Panc1 (cell line): ENCODE data around the gene RPS15A. TPM values are rescaled to one million over a fixed set of nuclear protein-coding genes. Genes with fewer than 3 reads are reported as not detected.
A peak's percentile ranks its signal among the peaks of the same experiment; 100 is the strongest.
"Not testable (repeated sequence)": the region's sequence is repeated elsewhere in the genome, so short reads cannot be mapped to it uniquely, and the experiment has no call there.

ENCODE experiments used
- ATAC-seq: fragments of 200-7000 bp; cut with Tn5 transposase; 2 replicates; pipeline ENCODE4 v1.9.1; 2020; ENCODE audit warnings: mild to moderate bottlenecking, moderate library complexity
- BruUV-seq: library from RNA; stranded (reverse); fragments of 400-500 nt; replicated peaks from 2 replicates; lab custom pipeline; 2021; lab: Mats Ljungman, UMichigan
- CTCF ChIA-PET: fragments of 300-600 bp; sonication (Branson Sonifier 250); formaldehyde crosslinking; loops from one replicate; lab custom pipeline; 2022; ENCODE audit warnings: antibody characterized with exemption; lab: Charles Lee
- POLR2A ChIA-PET: fragments of 300-600 bp; sonication (Branson Sonifier 250); formaldehyde crosslinking; loops from one replicate; lab custom pipeline; 2022; ENCODE audit warnings: antibody characterized with exemption; lab: Charles Lee
- DNase-seq: peaks from one replicate; pipeline ENCODE4 v3.0.0-alpha.2; 2010; ENCODE audit warnings: low read depth, low spot score
- H3K27ac ChIP-seq: 2 replicates; pipeline ENCODE4 v1.5.1; 2011; ENCODE audit warnings: mild to moderate bottlenecking, low read length, inconsistent platforms
- H3K27me3 ChIP-seq: fragments of 200-500 bp; sonication (Bioruptor generic); 2 replicates; pipeline ENCODE4 v1.6.0; 2014; ENCODE audit warnings: low read length, inconsistent platforms; ENCODE audit not compliant: control insufficient read depth, insufficient read depth
- H3K36me3 ChIP-seq: fragments of 200-500 bp; sonication (Bioruptor generic); 2 replicates; pipeline ENCODE4 v1.5.1; 2014; ENCODE audit warnings: inconsistent platforms, mild to moderate bottlenecking, low read length, moderate library complexity; ENCODE audit not compliant: control insufficient read depth, insufficient read depth
- H3K4me1 ChIP-seq: 2 replicates; pipeline ENCODE4 v1.5.1; 2011; ENCODE audit warnings: inconsistent platforms, mild to moderate bottlenecking, low read length, moderate library complexity; ENCODE audit not compliant: control insufficient read depth, insufficient read depth
- H3K4me3 ChIP-seq, 2 experiments: 2 replicates each; pipeline ENCODE4 v1.5.1; 2011 to 2012; ENCODE audit warnings: low read depth in 2 of 2, low read length in 2 of 2, mild to moderate bottlenecking in 2 of 2, inconsistent platforms in 1 of 2, moderate library complexity in 1 of 2
- H3K9me3 ChIP-seq: fragments of 200-500 bp; sonication (Bioruptor generic); 2 replicates; pipeline ENCODE4 v1.5.1; 2014; ENCODE audit warnings: low read depth, mild to moderate bottlenecking, inconsistent platforms, low read length, moderate library complexity; ENCODE audit not compliant: control insufficient read depth, insufficient read depth
- REST ChIP-seq, 2 experiments: IDR thresholded peaks; 2 replicates each; pipeline ENCODE4 v1.6.1; 2011 to 2012; ENCODE audit warnings: low read depth in 2 of 2, control low read depth in 1 of 2, low read length in 1 of 2, mild to moderate bottlenecking in 1 of 2, moderate library complexity in 1 of 2; ENCODE audit not compliant: insufficient read depth in 1 of 2
- in situ Hi-C: cut with HindIII; loops from 2 replicates; pipeline ENCODE4 v1.10.0; 2016; ENCODE audit warnings: low sequenced_read_pairs, low pct_unique_long_range_greater_than_20kb
- intact Hi-C: fragments of 100-400 bp; cut with micrococcal nuclease; formaldehyde crosslinking; loops from one replicate; pipeline ENCODE4 v1.10.0; 2022; ENCODE audit not compliant: unreplicated experiment
- total RNA-seq: library from RNA; stranded (reverse); gene quantifications from one replicate; pipeline ENCODE4 v1.2.1, GENCODE V29; 2021; ENCODE audit not compliant: unreplicated experiment

The RPS15A gene
- total RNA-seq, 1 experiment from 2014 or later: 1,366 TPM

GRCh38 chr16:18740027-18740426, 50.1 kb downstream of the RPS15A start:
- H3K9me3 ChIP-seq, ATAC-seq, CTCF ChIA-PET, H3K4me3 ChIP-seq, in situ Hi-C loops, intact Hi-C loops, DNase-seq, H3K36me3 ChIP-seq, H3K27ac ChIP-seq, H3K27me3 ChIP-seq, H3K4me1 ChIP-seq, POLR2A ChIA-PET, BruUV-seq: not testable (repeated sequence)

- H3K27ac ChIP-seq, BruUV-seq, ATAC-seq, H3K9me3 ChIP-seq, DNase-seq, intact Hi-C loops, H3K4me1 ChIP-seq, H3K27me3 ChIP-seq, CTCF ChIA-PET, in situ Hi-C loops, POLR2A ChIA-PET, H3K36me3 ChIP-seq, H3K4me3 ChIP-seq: not testable (repeated sequence)
- peak; percentile 34 to 66; a peak in 2 of 4 replicates for TF ChIP-seq REST (IDR thresholded peaks at IDR 0.05; ENCODE audit: insufficient read depth in 1 of 2, low read depth in 2 of 2, low read length in 1 of 2)
Measured at GRCh38 chr16:18738768-18739167, 51.4 kb downstream of the RPS15A start.

GRCh38 chr16:18734279-18734678, 55.9 kb downstream of the RPS15A start:
- POLR2A ChIA-PET, H3K4me1 ChIP-seq, in situ Hi-C loops, CTCF ChIA-PET, H3K4me3 ChIP-seq, DNase-seq, H3K27me3 ChIP-seq, H3K9me3 ChIP-seq, H3K36me3 ChIP-seq, BruUV-seq, ATAC-seq, intact Hi-C loops, H3K27ac ChIP-seq: not testable (repeated sequence)

Other genes starting within 250 kb of the RPS15A start
- gene NOMO2, start 228.2 kb downstream of the RPS15A start, total RNA-seq: 293 TPM
- gene ARL6IP1, start 11.2 kb upstream of the RPS15A start, total RNA-seq: 343 TPM
- gene SMG1, start 136.1 kb upstream of the RPS15A start, total RNA-seq: 113 TPM
- 5.1 TPM for gene TMC7, start 193.6 kb upstream of the RPS15A start, total RNA-seq